Body of pancreas (tissue), 4 donors: ENCODE results near the gene WDR86. TPM values are rescaled to one million over a fixed set of nuclear protein-coding genes. Genes with fewer than 3 reads are reported as not detected.

ENCODE experiments used
- ATAC-seq: fragments of 150-250 bp; one replicate; pipeline ENCODE4 v1.9.1; 2016
- DNase-seq, 4 donors: peaks; one replicate each; pipeline ENCODE4 v3.0.0-alpha.2; 2019
- H3K27ac ChIP-seq, 4 donors: fragments of 200-600 bp; sonication (generic); 1 replicate in 3 of 4; 2 replicates in 1 of 4; pipeline versions ENCODE4 v1.5.1 to v1.6.1; 2016 to 2019; ENCODE audit warnings: mild to moderate bottlenecking in 1 of 4, mixed read lengths in 1 of 4, moderate library complexity in 1 of 4
- H3K27me3 ChIP-seq, 2 donors: fragments of 200-600 bp; sonication (generic); one replicate each; pipeline ENCODE4 v1.6.0; 2016; ENCODE audit warnings: mild to moderate bottlenecking in 1 of 2
- H3K36me3 ChIP-seq, 2 donors: fragments of 200-600 bp; sonication (generic); replicated peaks in 1 of 2; 2 replicates each; pipeline ENCODE4 v1.5.1; 2016; ENCODE audit warnings: low read depth in 2 of 2; ENCODE audit not compliant: insufficient read depth in 1 of 2
- H3K4me1 ChIP-seq: fragments of 200-600 bp; sonication (generic); one replicate; pipeline ENCODE4 v1.6.0; 2016
- H3K4me3 ChIP-seq, 2 donors: fragments of 200-600 bp; sonication (generic); 1 replicate in 1 of 2; 2 replicates in 1 of 2; pipeline ENCODE4 v1.5.1; 2016 to 2019
- H3K9me3 ChIP-seq, 3 donors: fragments of 200-600 bp; sonication (generic); 1 replicate in 2 of 3; 2 replicates in 1 of 3; pipeline ENCODE4 v1.5.1; 2016
- POLR2A ChIP-seq, 3 donors: fragments of 450-650 bp; IDR thresholded peaks; one replicate each; pipeline ENCODE4 v1.6.1; 2016; ENCODE audit warnings: antibody characterized with exemption in 3 of 3, mild to moderate bottlenecking in 2 of 3
- WGBS, 2 donors: methylation state at CpG; one replicate each; pipeline ENCODE4 v1.1.5; 2017; 5-methylcytosine and 5-hydroxymethylcytosine counted together
- intact Hi-C: fragments of 100-400 bp; cut with DNase I; formaldehyde crosslinking; loops from one replicate; pipeline ENCODE4 v1.15.1; 2023
- total RNA-seq, 2 donors: library from RNA; depleted of rRNA; stranded (reverse); fragments of >200 nt; gene quantifications; one replicate each; pipeline ENCODE4 v1.1.0, GENCODE V29; 2016
- TF ChIP-seq, protein P1 (sequence below), 7 experiments: fragments of 450-650 bp in 4 of 7; fragments of 200-600 bp in 3 of 7; sonication (generic) in 3 of 7; IDR thresholded peaks; one replicate each; pipeline ENCODE4 v1.5.1; 2016 to 2019; ENCODE audit warnings: antibody characterized with exemption in 7 of 7

The WDR86 gene
- total RNA-seq, 2 donors from 2014 or later = 3.9 to 11.2 TPM

GRCh38 chr7:151392426-151392825, 17.4 kb downstream of the WDR86 start:
- Histone ChIP-seq H3K4me3 (no peak overlapping the region), H3K27ac (no peak overlapping the region), H3K4me1 (no peaks in the 10 kb centered on the region), H3K27me3 (no peaks in the 10 kb centered on the region), H3K36me3 (no peaks in the 10 kb centered on the region), H3K9me3 (no peaks in the 10 kb centered on the region)
- intact Hi-C loops = no loop called here
- ATAC-seq = no peak
- no peak for DNase-seq
- WGBS, 2 donors = 71 to 79% methylated on average over 11 to 13 of the region's 13 CpGs
- no peak for TF ChIP-seq POLR2A (IDR thresholded peaks at IDR 0.05)
- TF ChIP-seq, protein P1, sequence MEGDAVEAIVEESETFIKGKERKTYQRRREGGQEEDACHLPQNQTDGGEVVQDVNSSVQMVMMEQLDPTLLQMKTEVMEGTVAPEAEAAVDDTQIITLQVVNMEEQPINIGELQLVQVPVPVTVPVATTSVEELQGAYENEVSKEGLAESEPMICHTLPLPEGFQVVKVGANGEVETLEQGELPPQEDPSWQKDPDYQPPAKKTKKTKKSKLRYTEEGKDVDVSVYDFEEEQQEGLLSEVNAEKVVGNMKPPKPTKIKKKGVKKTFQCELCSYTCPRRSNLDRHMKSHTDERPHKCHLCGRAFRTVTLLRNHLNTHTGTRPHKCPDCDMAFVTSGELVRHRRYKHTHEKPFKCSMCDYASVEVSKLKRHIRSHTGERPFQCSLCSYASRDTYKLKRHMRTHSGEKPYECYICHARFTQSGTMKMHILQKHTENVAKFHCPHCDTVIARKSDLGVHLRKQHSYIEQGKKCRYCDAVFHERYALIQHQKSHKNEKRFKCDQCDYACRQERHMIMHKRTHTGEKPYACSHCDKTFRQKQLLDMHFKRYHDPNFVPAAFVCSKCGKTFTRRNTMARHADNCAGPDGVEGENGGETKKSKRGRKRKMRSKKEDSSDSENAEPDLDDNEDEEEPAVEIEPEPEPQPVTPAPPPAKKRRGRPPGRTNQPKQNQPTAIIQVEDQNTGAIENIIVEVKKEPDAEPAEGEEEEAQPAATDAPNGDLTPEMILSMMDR (IDR thresholded peaks at IDR 0.05) = no peak

GRCh38 chr7:151392002-151392401, 17.8 kb downstream of the WDR86 start:
- H3K4me3 ChIP-seq = no peak overlapping the region
- H3K4me1 ChIP-seq = no peaks in the 10 kb centered on the region
- TF ChIP-seq, protein P1 (IDR thresholded peaks at IDR 0.05) = no peak
- no peak for TF ChIP-seq POLR2A (IDR thresholded peaks at IDR 0.05)
- DNase-seq (peak in 1 of 4 donors; percentile 10), ATAC-seq (no peak)
- H3K27me3 ChIP-seq = no peaks in the 10 kb centered on the region
- no peak overlapping the region for H3K27ac ChIP-seq
- WGBS, 2 donors = 79 to 92% methylated on average over 4 to 8 of the region's 8 CpGs
- intact Hi-C loops = no loop called here
- H3K9me3 ChIP-seq = no peaks in the 10 kb centered on the region
- H3K36me3 ChIP-seq = no peaks in the 10 kb centered on the region

- no peaks in the 10 kb centered on the region for H3K27me3 ChIP-seq
- H3K9me3 ChIP-seq = no peaks in the 10 kb centered on the region
- DNase-seq = no peak
- no peak for TF ChIP-seq POLR2A (IDR thresholded peaks at IDR 0.05)
- TF ChIP-seq, protein P1 (IDR thresholded peaks at IDR 0.05) = no peak
- peaks cover 4% of the 10 kb centered on the region for H3K4me1 ChIP-seq
- H3K27ac ChIP-seq = no peak overlapping the region
- 86 to 93% methylated on average over 9 of the region's 9 CpGs for WGBS, 2 donors
- intact Hi-C loops = no loop called here
- H3K36me3 ChIP-seq = no peaks in the 10 kb centered on the region
- ATAC-seq = no peak
- H3K4me3 ChIP-seq = no peak overlapping the region
Measured at GRCh38 chr7:151391358-151391730, 18.5 kb downstream of the WDR86 start.

GRCh38 chr7:151390598-151391357, 19.1 kb downstream of the WDR86 start:
- H3K27me3 ChIP-seq = no peaks in the 10 kb centered on the region
- no peaks in the 10 kb centered on the region for H3K36me3 ChIP-seq
- H3K4me3 ChIP-seq = no peak overlapping the region
- no peak overlapping the region for H3K27ac ChIP-seq
- TF ChIP-seq, protein P1 (IDR thresholded peaks at IDR 0.05) = no peak
- no peak for TF ChIP-seq POLR2A (IDR thresholded peaks at IDR 0.05)
- ATAC-seq (no peak), DNase-seq (no peak)
- intact Hi-C loops = no loop called here
- 72 to 76% methylated on average over 19 to 25 of the region's 25 CpGs for WGBS, 2 donors
- peaks cover 7% of the 10 kb centered on the region for H3K4me1 ChIP-seq
- H3K9me3 ChIP-seq = no peaks in the 10 kb centered on the region
